HepG2 (cell line): Measurements from ENCODE around the gene C10orf53. TPM values are rescaled to one million over a fixed set of nuclear protein-coding genes. Genes with fewer than 3 reads are reported as not detected.

Experiments used
- ATAC-seq: fragments of 200-7000 bp; cut with Tn5 transposase; 3 replicates; pipeline ENCODE4 v1.9.1; 2020; ENCODE audit warnings: mild to moderate bottlenecking, moderate library complexity
- Bru-seq: library from RNA; stranded (reverse); fragments of 400-500 nt; gene quantifications from one replicate; lab custom pipeline; 2021; lab: Mats Ljungman, UMichigan
- BruChase-seq, 2 experiments: library from RNA; stranded (reverse); fragments of 400-500 nt; gene quantifications; one replicate each; lab custom pipeline; 2021; lab: Mats Ljungman, UMichigan
- BruUV-seq: library from RNA; stranded (reverse); fragments of 400-500 nt; replicated peaks from 2 replicates; lab custom pipeline; 2021; lab: Mats Ljungman, UMichigan
- CTCF ChIA-PET: fragments of 300-600 bp; formaldehyde crosslinking; extraction: SDS; loops from one replicate; lab custom pipeline; 2021; ENCODE audit warnings: low total read pairs, inconsistent platforms, low intra/inter-chr PET ratio; lab: Yijun Ruan, JAX
- POLR2A ChIA-PET: fragments of 350-600 bp; sonication (Branson Sonifier 250); formaldehyde crosslinking; loops from one replicate; lab custom pipeline; 2020; ENCODE audit warnings: antibody characterized with exemption, inconsistent platforms; lab: Yijun Ruan, JAX
- DNase-seq: peaks from one replicate; pipeline ENCODE4 v3.0.0-alpha.2; 2015; ENCODE audit warnings: low spot score
- FAIRE-seq: peaks from 3 replicates; lab custom pipeline; 2011; peaks lifted over from hg19 to GRCh38; lab: Jason Lieb, UNC
- H2AFZ ChIP-seq: one replicate; pipeline ENCODE4 v1.6.1; 2011; ENCODE audit warnings: low read length, inconsistent platforms
- H3K27ac ChIP-seq: fragments of 300-600 bp; 3 replicates; pipeline ENCODE4 v1.8.0; 2011; ENCODE audit warnings: mixed run types, mild to moderate bottlenecking, mixed read lengths, low read length, inconsistent platforms; ENCODE audit not compliant: insufficient read depth; ENCODE audit errors: extremely low read length
- H3K27me3 ChIP-seq, 2 experiments: fragments of 200-600 bp in 1 of 2; 2 replicates in 1 of 2; 3 replicates in 1 of 2; pipeline versions ENCODE4 v1.6.0 to v1.8.0; 2011; ENCODE audit warnings: low read length in 2 of 2, mild to moderate bottlenecking in 2 of 2, moderate library complexity in 2 of 2, inconsistent platforms in 1 of 2; ENCODE audit not compliant: insufficient read depth in 2 of 2, control insufficient read depth in 1 of 2
- H3K36me3 ChIP-seq, 2 experiments: fragments of 200-600 bp in 1 of 2; replicated peaks in 1 of 2; 2 replicates in 1 of 2; 3 replicates in 1 of 2; pipeline versions ENCODE4 v1.5.1 to v1.8.0; 2011; ENCODE audit warnings: low read length in 2 of 2, inconsistent platforms in 1 of 2; ENCODE audit not compliant: insufficient read depth in 2 of 2, control insufficient read depth in 1 of 2
- H3K4me1 ChIP-seq: 2 replicates; pipeline ENCODE4 v1.5.1; 2012; ENCODE audit warnings: low read length, inconsistent platforms; ENCODE audit not compliant: insufficient read depth
- H3K4me2 ChIP-seq: 2 replicates; pipeline ENCODE4 v1.6.0; 2011; ENCODE audit warnings: low read depth, low read length, inconsistent platforms
- H3K4me3 ChIP-seq, 3 experiments: fragments of 200-600 bp in 1 of 3; sonication (generic), shearing (Covaris generic) in 1 of 3; replicated peaks in 1 of 3; 2 replicates each; pipeline ENCODE4 v1.5.1; 2011 to 2016; ENCODE audit warnings: low read length in 3 of 3, inconsistent platforms in 2 of 3, low read depth in 2 of 3, mild to moderate bottlenecking in 2 of 3, control low read depth in 1 of 3, mixed read lengths in 1 of 3; ENCODE audit not compliant: insufficient read depth in 1 of 3
- H3K79me2 ChIP-seq: one replicate; pipeline ENCODE4 v1.6.1; 2011; ENCODE audit warnings: low read length, inconsistent platforms; ENCODE audit not compliant: insufficient read depth
- H3K9ac ChIP-seq: 2 replicates; pipeline ENCODE4 v1.6.0; 2011; ENCODE audit warnings: mild to moderate bottlenecking, low read depth, low read length, inconsistent platforms; ENCODE audit not compliant: insufficient read depth
- H3K9me3 ChIP-seq: 2 replicates; pipeline ENCODE4 v1.5.1; 2012; ENCODE audit warnings: mild to moderate bottlenecking, low read length
- H4K20me1 ChIP-seq: 2 replicates; pipeline ENCODE4 v1.6.0; 2011; ENCODE audit warnings: inconsistent platforms, mild to moderate bottlenecking, low read length, moderate library complexity; ENCODE audit not compliant: insufficient read depth
- GABPB1 ChIP-seq: IDR thresholded peaks from 2 replicates; pipeline ENCODE4 v1.6.1; 2016; ENCODE audit warnings: mild to moderate bottlenecking, missing genetic modification reagents, moderate library complexity, missing compliant biosample characterization
- WGBS: methylation state at CpG from one replicate; pipeline ENCODE4 v1.1.6; 2017; ENCODE audit warnings: low lambda C conversion rate; 5-methylcytosine and 5-hydroxymethylcytosine counted together
- in situ Hi-C: cut with HindIII; loops from 2 replicates; pipeline ENCODE4 v1.10.0; 2017; ENCODE audit warnings: low pct_unique_long_range_greater_than_20kb; ENCODE audit not compliant: extremely low pct_ligation_motif_present
- intact Hi-C: fragments of 100-400 bp; cut with micrococcal nuclease; formaldehyde crosslinking; loops from one replicate; pipeline ENCODE4 v1.10.0; 2022; ENCODE audit not compliant: unreplicated experiment
- long read RNA-seq, 2 experiments: library from RNA in 1 of 2; library from polyadenylated mRNA in 1 of 2; stranded (forward) in 1 of 2; unstranded in 1 of 2; transcript quantifications; one replicate each; pipeline ENCODE4 v2.0.0, GENCODE V29; 2019 to 2022
- polyA minus RNA-seq, 3 experiments: library from RNA; depleted of rRNA, polyadenylated mRNA; stranded (reverse); fragments of >200 nt; gene quantifications; 2 replicates each; pipeline ENCODE4 v1.2.3, GENCODE V29; 2011; ENCODE audit warnings: low replicate concordance in 1 of 3
- polyA plus RNA-seq, 8 experiments: library from polyadenylated mRNA; depleted of rRNA in 3 of 8; stranded (reverse) in 7 of 8; unstranded in 1 of 8; fragments of >200 nt; fragmentation: Illumina TruSeq in 4 of 8; extraction: Trizol in 4 of 8; gene quantifications; 2 replicates each; pipeline versions ENCODE4 v1.2.1 to v1.2.3, GENCODE V29; 2011 to 2016; ENCODE audit warnings: low read depth in 4 of 8, missing spikeins in 1 of 8, mixed read lengths in 1 of 8; ENCODE audit not compliant: insufficient read depth in 1 of 8
- total RNA-seq, 5 experiments: library from RNA; depleted of rRNA; stranded (reverse); fragments of >200 nt; fragmentation: Illumina TruSeq; extraction: Trizol; gene quantifications; 2 replicates each; pipeline ENCODE4 v1.2.3, GENCODE V29; 2016; ENCODE audit warnings: low read depth in 1 of 5
- TF ChIP-seq, protein P1 (sequence below): sonication (generic); formaldehyde crosslinking; IDR thresholded peaks from 2 replicates; pipeline ENCODE4 v1.5.1; 2020; ENCODE audit warnings: missing genetic modification reagents, mild to moderate bottlenecking, borderline replicate concordance

Gene C10orf53, protein sequence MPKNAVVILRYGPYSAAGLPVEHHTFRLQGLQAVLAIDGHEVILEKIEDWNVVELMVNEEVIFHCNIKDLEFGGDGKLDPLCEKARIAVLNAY
- not detected in 2 replicates for total RNA-seq (2016; rRNA removed; fragmentation: Illumina TruSeq; extraction: Trizol)
- total RNA-seq (2016; cell fraction: cytosol; rRNA removed; fragmentation: Illumina TruSeq; extraction: Trizol; ENCODE audit: low read depth): not detected in 2 replicates
- total RNA-seq (2016; cell fraction: insoluble cytoplasmic fraction; rRNA removed; fragmentation: Illumina TruSeq; extraction: Trizol): not detected in 2 replicates
- total RNA-seq (2016; cell fraction: membrane; rRNA removed; fragmentation: Illumina TruSeq; extraction: Trizol): not detected in 2 replicates
- not detected in 2 replicates for total RNA-seq (2016; cell fraction: nucleus; rRNA removed; fragmentation: Illumina TruSeq; extraction: Trizol)
- not detected in 2 replicates for polyA plus RNA-seq (2011; rRNA removed)
- not detected in 2 replicates for polyA plus RNA-seq (2011; cell fraction: cytosol; rRNA removed)
- not detected in 2 replicates for polyA plus RNA-seq (2011; cell fraction: nucleus; rRNA removed)
- not detected in 2 replicates for polyA plus RNA-seq (2012)
- not detected in 2 replicates for polyA plus RNA-seq (2016; cell fraction: cytosol; fragmentation: Illumina TruSeq; extraction: Trizol; ENCODE audit: low read depth)
- not detected in 2 replicates for polyA plus RNA-seq (2016; cell fraction: insoluble cytoplasmic fraction; fragmentation: Illumina TruSeq; extraction: Trizol; ENCODE audit: low read depth)
- polyA plus RNA-seq (2016; cell fraction: membrane; fragmentation: Illumina TruSeq; extraction: Trizol; ENCODE audit: low read depth): not detected in 2 replicates
- not detected in 2 replicates for polyA plus RNA-seq (2016; cell fraction: nucleus; fragmentation: Illumina TruSeq; extraction: Trizol; ENCODE audit: insufficient read depth, low read depth)
- not detected in 2 replicates for polyA minus RNA-seq (2011; rRNA and poly(A)+ RNA removed; ENCODE audit: low replicate concordance)
- polyA minus RNA-seq (2011; cell fraction: cytosol; rRNA and poly(A)+ RNA removed): not detected in 2 replicates
- not detected in 2 replicates for polyA minus RNA-seq (2011; cell fraction: nucleus; rRNA and poly(A)+ RNA removed)
- not detected for Bru-seq, nascent RNA
- not detected for BruChase-seq, experiment 1, labeled RNA remaining after a 6-hour chase
- not detected for BruChase-seq, experiment 2, labeled RNA remaining after a 2-hour chase
- long read RNA-seq, experiment 1: 0 reads
- long read RNA-seq, experiment 2: 0 reads

DNA sequence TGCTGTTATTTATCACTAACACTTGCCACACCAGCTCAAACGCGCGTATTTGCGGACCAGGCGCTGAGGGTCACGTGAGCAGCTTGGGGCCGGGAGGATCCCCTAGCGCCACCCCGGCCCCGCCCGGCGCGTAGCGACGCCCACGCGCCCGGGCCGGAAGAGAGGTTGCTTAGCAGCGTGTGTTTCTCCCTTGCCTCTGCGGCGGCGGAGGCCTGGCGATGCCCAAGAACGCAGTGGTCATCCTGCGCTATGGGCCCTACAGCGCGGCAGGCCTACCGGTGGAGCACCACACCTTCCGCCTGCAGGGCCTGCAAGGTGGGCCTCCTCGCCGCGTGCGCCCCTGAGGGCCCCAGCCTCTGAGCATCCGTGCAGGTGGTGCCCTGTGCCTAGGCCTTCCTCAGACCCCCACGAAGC lies at the start of gene C10orf53:
TSS of gene C10orf53 (plus strand) at position 172 of the 414 bp plus-strand sequence. CDS start at position 219, 47 bp downstream.
- no peak within 1 kb of the TSS for H3K4me2 ChIP-seq
- in situ Hi-C loops: no loop called here
- H3K9ac ChIP-seq: no peak within 1 kb of the TSS
- CTCF ChIA-PET: no interaction called here
- POLR2A ChIA-PET: no interaction called here
- ATAC-seq (no peak), FAIRE-seq (no peak), DNase-seq (no peak)
- no peaks in the 10 kb centered on the region for H4K20me1 ChIP-seq
- peaks cover 0 to 6% of the 10 kb centered on the region in 2 experiments; a peak in 1 of 5 replicates for H3K27me3 ChIP-seq
- BruUV-seq: no TSS peak
- WGBS: 34% methylated on average over 8 of the region's 36 CpGs
- no peaks in the 10 kb centered on the region for H3K4me1 ChIP-seq
- no peak within 1 kb of the TSS for H3K4me3 ChIP-seq
- H3K36me3 ChIP-seq: no peaks in the 10 kb centered on the region
- no peak within 1 kb of the TSS for H2AFZ ChIP-seq
- no peaks in the 10 kb centered on the region for H3K79me2 ChIP-seq
- peak; percentile 14; the same call in 1 of the 2 replicates for TF ChIP-seq GABPB1 (CRISPR knock-in tag)
- TF ChIP-seq, protein P1, sequence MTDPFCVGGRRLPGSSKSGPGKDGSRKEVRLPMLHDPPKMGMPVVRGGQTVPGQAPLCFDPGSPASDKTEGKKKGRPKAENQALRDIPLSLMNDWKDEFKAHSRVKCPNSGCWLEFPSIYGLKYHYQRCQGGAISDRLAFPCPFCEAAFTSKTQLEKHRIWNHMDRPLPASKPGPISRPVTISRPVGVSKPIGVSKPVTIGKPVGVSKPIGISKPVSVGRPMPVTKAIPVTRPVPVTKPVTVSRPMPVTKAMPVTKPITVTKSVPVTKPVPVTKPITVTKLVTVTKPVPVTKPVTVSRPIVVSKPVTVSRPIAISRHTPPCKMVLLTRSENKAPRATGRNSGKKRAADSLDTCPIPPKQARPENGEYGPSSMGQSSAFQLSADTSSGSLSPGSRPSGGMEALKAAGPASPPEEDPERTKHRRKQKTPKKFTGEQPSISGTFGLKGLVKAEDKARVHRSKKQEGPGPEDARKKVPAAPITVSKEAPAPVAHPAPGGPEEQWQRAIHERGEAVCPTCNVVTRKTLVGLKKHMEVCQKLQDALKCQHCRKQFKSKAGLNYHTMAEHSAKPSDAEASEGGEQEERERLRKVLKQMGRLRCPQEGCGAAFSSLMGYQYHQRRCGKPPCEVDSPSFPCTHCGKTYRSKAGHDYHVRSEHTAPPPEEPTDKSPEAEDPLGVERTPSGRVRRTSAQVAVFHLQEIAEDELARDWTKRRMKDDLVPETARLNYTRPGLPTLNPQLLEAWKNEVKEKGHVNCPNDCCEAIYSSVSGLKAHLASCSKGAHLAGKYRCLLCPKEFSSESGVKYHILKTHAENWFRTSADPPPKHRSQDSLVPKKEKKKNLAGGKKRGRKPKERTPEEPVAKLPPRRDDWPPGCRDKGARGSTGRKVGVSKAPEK (CRISPR knock-in tag): no peak
- TF ChIP-seq, all 625 proteins: peak for 1
- intact Hi-C loops: no loop called here
- Histone ChIP-seq H3K27ac (no peak within 1 kb of the TSS), H3K9me3 (no peaks in the 10 kb centered on the region)
